GM12892 (cell line): ENCODE measurements around the gene PDZK1IP1.

ENCODE experiments used
- POLR2A ChIP-seq: IDR thresholded peaks from 2 replicates; pipeline ENCODE4 v1.6.1; 2011; ENCODE audit warnings: low read depth, low read length, control low read depth
- POLR2AphosphoS5 ChIP-seq: IDR thresholded peaks from 2 replicates; pipeline ENCODE4 v1.6.1; 2011; ENCODE audit warnings: low read depth, low read length, control low read depth
- TAF1 ChIP-seq: IDR thresholded peaks from 2 replicates; pipeline ENCODE4 v1.6.1; 2011; ENCODE audit warnings: low read depth, mild to moderate bottlenecking, control low read depth, low read length, borderline replicate concordance

GRCh38 chr1:47194311-47194710, 4.5 kb upstream of the PDZK1IP1 start:
- TF ChIP-seq POLR2A (no peak), POLR2AphosphoS5 (no peak), TAF1 (no peak)
